Pulmonary artery endothelial cell (primary cell): ENCODE results near the gene URAD. TPM values are rescaled to one million over a fixed set of nuclear protein-coding genes. Genes with fewer than 3 reads are reported as not detected.

Source experiments
- DNase-seq: peaks from one replicate; pipeline ENCODE4 v3.0.0-alpha.2; 2011; ENCODE audit warnings: low read depth, low spot score
- total RNA-seq: library from RNA; depleted of rRNA; stranded (reverse); fragments of >200 nt; gene quantifications from 2 replicates; pipeline ENCODE4 v1.2.3, GENCODE V29; 2014

URAD gene
- total RNA-seq, 1 donor from 2014 or later = not detected

GRCh38 chr13:28000567-28000966 is 12.1 kb upstream of the URAD start:
- no peak for DNase-seq

GRCh38 chr13:27997904-27998522 is 9.5 kb upstream of the URAD start:
- no peak for DNase-seq

GRCh38 chr13:27991881-27992280 is 3.4 kb upstream of the URAD start:
- no peak for DNase-seq

GRCh38 chr13:27985600-27985999 is 2.9 kb downstream of the URAD start:
- no peak for DNase-seq

DNA sequence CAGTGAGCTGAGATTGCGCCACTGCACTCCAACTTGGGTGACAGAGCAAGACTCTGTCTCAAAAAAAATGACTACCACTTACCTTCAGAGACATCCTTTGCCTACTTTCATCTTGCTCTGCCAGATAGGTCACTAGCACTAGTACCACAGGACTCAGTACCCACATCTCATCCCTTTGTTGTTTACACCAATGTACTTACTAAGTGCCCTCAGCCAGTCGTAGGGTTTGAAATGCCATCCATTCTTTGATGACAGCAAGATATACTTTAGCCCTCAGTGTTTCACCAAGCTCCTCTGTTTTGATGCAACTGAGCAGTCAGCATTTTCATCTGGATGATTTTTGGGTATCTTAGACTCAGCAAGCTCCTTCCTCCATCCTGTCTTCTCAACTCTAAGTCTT is 6.1 kb downstream of the URAD start:
- DNase-seq = no peak

DNA sequence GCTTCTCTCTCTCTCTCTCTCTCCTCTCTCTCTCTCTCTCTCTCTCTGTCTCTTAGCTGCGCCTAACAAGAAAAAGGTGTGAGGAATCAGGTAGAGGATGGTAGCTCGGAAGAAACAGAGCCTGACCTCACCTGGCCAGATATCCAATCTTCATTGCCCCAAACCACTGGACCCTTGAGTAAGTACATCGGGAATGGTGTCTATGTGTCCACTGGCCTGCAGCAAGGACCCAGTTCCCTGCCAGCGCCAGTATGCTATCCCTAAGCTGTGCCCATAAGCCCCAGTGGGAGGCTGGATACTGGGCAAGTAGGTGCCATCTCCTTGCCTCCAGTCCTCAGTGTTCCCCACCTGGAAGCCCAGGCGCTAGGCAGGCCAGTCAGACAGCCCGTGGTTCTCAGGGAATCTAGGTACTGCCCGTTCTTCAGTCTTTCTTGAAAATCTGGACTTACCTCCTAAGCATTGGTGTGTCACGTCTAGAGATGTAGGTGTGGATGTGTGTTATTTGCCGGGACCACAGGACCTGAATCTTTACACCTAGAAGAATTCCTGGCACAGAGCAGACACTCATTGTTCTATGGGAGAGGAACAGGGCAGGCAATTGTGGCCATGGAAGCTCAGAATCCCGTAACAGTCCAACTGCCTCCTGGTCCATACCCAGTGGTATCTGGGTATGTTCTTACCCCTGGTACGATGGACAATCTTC is 7.3 kb downstream of the URAD start:
- DNase-seq = no peak

GRCh38 chr13:27980280-27980998 is 8.1 kb downstream of the URAD start:
- DNase-seq = no peak

GRCh38 chr13:27979765-27980279 is 8.7 kb downstream of the URAD start:
- no peak for DNase-seq

DNA sequence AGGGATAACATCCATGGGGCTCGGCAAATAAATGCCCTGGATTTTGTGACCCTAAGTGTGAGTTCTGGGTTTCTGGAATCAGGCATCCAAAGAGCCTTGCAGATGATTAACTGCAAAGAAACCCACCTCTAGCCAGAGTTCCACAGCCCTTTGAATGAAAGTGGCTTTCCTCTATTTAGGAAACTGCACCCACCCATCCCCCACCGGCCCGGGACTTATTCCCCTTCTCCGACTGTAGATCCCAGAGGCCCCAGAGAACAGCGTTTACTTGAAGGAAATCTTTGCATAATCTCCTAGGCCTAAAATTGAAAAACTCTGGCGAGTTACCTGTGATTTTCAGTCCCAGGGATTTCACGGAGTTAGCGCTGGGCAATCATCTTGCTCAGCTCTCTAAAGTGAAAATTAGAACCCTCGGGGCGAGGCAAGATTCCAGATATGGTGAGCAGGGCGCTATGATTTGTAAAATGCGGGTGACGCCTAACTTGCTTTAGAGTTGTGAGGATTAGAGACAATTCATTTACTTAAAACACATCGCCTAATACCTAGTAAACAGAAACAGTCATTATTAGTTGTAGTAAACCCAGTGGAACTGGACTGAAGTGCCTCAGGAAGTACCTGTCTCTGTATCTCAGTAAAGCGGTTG is 9.4 kb downstream of the URAD start:
- no peak for DNase-seq

GRCh38 chr13:27978301-27978968 is 10.1 kb downstream of the URAD start:
- DNase-seq = no peak

DNA sequence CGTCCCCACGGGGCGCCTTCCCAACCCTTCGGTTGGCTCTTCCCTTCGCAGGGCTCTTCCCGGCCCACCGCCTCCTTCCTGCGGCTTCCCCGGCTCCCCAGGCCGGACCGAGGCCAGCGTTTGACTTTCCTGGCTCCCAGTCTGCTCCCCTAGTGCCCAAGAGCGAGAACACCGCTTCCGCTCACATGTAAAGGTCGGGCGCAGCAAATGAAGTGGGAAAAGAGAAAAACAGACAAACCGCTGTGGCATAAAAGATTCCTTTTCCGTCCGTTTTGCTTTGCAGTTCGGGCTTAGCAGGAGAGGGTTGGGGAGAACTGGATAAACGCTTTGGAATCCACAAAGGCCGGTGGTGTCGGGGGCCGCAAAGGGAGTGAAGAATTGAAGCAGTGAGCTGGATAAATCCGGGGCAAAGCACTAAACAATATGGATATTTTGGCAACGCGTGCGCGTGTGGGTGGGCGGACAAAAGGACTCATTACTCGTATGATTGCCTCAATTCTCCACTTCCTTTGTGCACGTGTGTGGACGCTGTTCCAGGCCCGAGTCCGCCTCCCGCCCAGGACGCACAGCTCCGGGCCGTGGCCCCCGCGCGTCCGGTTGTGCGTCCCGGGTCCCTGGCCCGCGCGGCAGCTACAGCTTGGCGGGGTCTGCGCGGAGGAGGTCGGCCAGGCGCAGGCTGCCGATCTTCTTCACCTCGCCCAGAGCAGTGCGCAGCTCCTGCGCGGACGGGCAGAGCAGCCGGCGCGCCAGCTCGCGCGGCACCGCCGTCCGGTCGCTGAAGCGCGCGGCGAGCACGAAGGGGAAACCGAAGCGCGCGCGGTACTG is 10.8 kb downstream of the URAD start:
- DNase-seq = no peak

GRCh38 chr13:27976362-27977091 is 12.0 kb downstream of the URAD start:
- DNase-seq = no peak

DNA sequence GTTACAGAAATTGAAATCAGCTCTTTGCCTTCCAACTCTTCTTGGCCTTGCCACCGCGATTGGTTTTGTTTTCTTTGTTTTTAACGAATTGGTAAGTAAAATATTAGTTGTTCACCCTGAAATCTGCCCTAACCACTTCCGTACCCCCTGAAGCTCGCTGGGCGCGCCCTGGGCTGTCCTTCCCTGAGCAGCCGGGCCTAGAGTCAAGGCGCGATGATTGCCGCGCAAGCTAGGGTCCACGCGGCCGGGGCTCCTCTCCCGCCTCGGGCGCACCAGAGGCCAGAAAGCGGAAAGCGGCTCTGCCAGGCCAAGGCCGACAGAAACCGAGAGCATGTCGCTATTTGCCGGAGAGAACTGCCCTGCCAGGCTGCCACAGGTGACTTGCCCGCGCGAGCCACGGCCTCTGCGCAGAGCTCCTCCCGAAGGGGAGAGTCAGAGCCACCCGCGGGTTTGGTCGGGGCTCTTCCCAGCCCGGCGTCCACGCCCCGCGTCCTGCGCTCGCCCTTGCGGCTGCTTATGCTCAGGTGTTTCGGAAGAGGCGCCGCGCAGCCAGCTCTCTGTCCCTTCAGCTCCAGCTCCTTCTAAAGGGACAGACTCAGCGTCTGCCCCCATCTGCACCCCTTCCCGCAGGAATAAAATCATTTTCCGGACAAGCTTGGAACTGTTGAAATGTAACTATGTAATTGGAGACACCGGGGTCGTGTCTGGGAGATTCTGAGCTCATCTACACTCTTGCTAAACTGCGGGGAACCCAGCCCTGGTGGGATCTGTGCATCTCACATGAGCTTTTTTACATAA is 12.7 kb downstream of the URAD start:
- no peak for DNase-seq

DNA sequence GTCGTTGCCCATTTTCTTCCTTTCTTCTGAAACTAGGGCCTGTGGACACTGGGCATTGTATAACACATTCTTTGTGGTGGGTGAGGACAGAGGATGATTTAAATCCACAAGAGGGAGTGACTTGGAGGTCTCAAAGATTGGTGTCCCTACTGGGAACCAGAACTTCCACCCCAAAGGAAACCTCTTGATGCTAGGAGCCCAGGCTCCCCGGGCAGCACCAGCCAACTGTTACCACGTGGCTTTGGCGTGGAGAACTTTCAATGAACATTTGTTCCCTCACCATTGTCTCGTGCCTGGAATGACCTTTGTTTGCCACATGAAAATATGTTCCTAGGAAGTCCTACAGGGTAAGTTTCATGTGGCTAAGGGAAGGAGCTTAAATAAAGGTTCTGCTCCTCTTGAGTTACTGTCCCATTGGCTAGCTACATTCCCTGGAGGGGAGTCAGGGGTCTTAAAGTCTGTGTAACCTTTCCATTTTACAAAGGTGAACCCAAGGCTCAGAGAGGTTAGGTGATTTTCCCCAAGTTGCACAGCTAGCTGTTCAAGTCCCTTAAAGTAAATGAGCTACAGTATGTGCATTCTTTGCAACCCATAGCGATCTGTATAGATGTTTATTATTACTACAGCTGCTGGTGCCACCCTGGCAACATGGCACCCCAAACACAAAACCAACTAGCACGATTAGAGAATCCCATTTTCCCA is 14.4 kb downstream of the URAD start:
- DNase-seq = no peak

DNA sequence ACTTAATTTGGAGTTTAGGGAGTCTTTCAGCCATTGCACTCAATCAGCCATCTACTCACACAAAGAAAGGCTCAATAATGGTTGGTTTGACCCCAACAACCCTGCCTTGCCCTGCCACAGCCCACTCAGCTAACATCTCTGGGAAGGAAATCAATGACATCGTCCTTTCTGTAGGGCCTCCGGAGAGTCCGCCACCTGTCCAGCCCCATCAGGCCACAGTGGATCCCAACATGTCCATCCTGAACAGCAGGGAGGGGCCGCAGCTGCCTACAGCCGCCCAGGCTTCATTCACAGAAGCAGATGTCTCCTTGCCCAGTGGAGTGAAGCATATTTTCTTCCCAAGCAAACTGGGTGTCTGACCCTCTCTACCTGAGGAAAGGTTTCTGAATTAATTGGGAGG is 15.2 kb downstream of the URAD start:
- no peak for DNase-seq

DNA sequence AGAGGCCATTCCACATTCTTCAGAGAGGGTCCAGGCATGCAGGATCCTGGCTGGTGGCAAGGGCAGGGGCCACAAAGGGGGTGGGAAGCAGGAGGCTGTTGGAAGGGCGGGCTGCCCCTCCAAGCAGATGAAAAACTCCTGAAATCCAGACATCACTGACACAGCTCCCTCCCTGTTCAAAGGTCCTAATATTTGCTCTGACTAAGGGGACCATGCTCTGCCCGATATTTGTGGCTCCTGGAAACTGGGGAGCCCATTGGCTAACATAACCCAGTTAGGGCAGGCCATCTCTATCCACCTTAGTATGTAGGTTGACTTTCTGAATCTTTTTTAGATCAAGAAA is 16.0 kb downstream of the URAD start:
- no peak for DNase-seq

GRCh38 chr13:27971776-27972477 is 16.6 kb downstream of the URAD start:
- DNase-seq = no peak

- no peak for DNase-seq
Measured at GRCh38 chr13:27971236-27971645, 17.3 kb downstream of the URAD start.
